ENCODE measurements around the gene WDR20. TPM values are rescaled to one million over a fixed set of nuclear protein-coding genes. Genes with fewer than 3 reads are reported as not detected.

The WDR20 gene
- total and polyA plus RNA-seq, 2 of the 8 experiments (the other 6 are each of a cell fraction or from before 2014, with no cell fraction given) = 11.2 to 26.7 TPM

GRCh38 chr14:102139286-102140026, at the start of gene WDR20 (continued):
- TF ChIP-seq E2F6 (IDR thresholded peaks at IDR 0.05) = no peak; the same call in none of the 2 replicates
- TF ChIP-seq NANOG (IDR thresholded peaks at IDR 0.05; ENCODE audit: insufficient read depth, low read depth, low read length, poor library complexity, severe bottlenecking) = no peak
- TF ChIP-seq EZH2 (IDR thresholded peaks at IDR 0.05; ENCODE audit: low read depth, low read length, severe bottlenecking) = no peak
- TF ChIP-seq CTCF (IDR thresholded peaks at IDR 0.05; ENCODE audit: control extremely low read depth in 1 of 3, insufficient read depth in 1 of 3, low read depth in 1 of 3, low read length in 3 of 3) = no peak
- no peak for TF ChIP-seq BRCA1 (IDR thresholded peaks at IDR 0.05; ENCODE audit: low read depth, low read length)
- no peak for TF ChIP-seq SAP30 (IDR thresholded peaks at IDR 0.05; ENCODE audit: insufficient read depth, insufficient replicate concordance, low read length)
- no peak for TF ChIP-seq JUND (IDR thresholded peaks at IDR 0.05; ENCODE audit: low read length)
- no peak for TF ChIP-seq SP1 (IDR thresholded peaks at IDR 0.05; ENCODE audit: low read depth, low read length)
- no peak for TF ChIP-seq RXRA (IDR thresholded peaks at IDR 0.05; ENCODE audit: insufficient read depth, low read depth, low read length)
- TF ChIP-seq KDM1A (IDR thresholded peaks at IDR 0.05; ENCODE audit: borderline replicate concordance, low read length) = no peak
- no peak; a peak in 1 of 4 replicates for TF ChIP-seq HDAC2 (IDR thresholded peaks at IDR 0.05; ENCODE audit: borderline replicate concordance in 1 of 2, low read depth in 2 of 2, low read length in 2 of 2)
- TF ChIP-seq CBX8 (IDR thresholded peaks at IDR 0.05; ENCODE audit: borderline replicate concordance, low read depth, low read length) = no peak
- TF ChIP-seq TCF12 (IDR thresholded peaks at IDR 0.05; ENCODE audit: low read depth, low read length) = no peak
- TF ChIP-seq ZNF274 (IDR thresholded peaks at IDR 0.05; ENCODE audit: borderline replicate concordance, extremely low read depth, low read length) = no peak
- peak; percentile 60; the same call in 1 of the 2 replicates for TF ChIP-seq SP4 (IDR thresholded peaks at IDR 0.05; ENCODE audit: low read length)
- no peak for TF ChIP-seq CBX5 (IDR thresholded peaks at IDR 0.05; ENCODE audit: low read depth, low read length)
- no peak for TF ChIP-seq ATF3 (IDR thresholded peaks at IDR 0.05; ENCODE audit: insufficient read depth, low read depth, low read length)
- no peak for TF ChIP-seq CREB1 (IDR thresholded peaks at IDR 0.05)
- no peak for TF ChIP-seq SIRT6 (IDR thresholded peaks at IDR 0.05; ENCODE audit: low read length)
- TF ChIP-seq TAF1 (IDR thresholded peaks at IDR 0.05; ENCODE audit: low read depth, low read length) = peak; percentile 78
- TF ChIP-seq EGR1 (IDR thresholded peaks at IDR 0.05; ENCODE audit: borderline replicate concordance, low read depth, low read length) = no peak
